ENCODE measurements around the gene GAS7.

Gene GAS7

GRCh38 chr17:10201680-10202079 lies 3.3 kb upstream of the GAS7 start:
- H3K36me3 ChIP-seq (ENCODE audit: control insufficient read depth, insufficient read depth, low read length), result no peaks in the 10 kb centered on the region
- H3K4me1 ChIP-seq (ENCODE audit: control insufficient read depth, insufficient read depth, low read length), result peaks cover 6% of the 10 kb centered on the region
- H3K27me3 ChIP-seq (ENCODE audit: control insufficient read depth, insufficient read depth, low read length, poor library complexity, severe bottlenecking), result peaks cover 49% of the 10 kb centered on the region
- H3K4me3 ChIP-seq (ENCODE audit: insufficient read depth, low read depth, low read length), result no peak overlapping the region
- H3K27ac ChIP-seq (ENCODE audit: insufficient read depth, low read depth, low read length, poor library complexity, severe bottlenecking), result no peak overlapping the region
- peaks cover 4% of the 10 kb centered on the region for H3K9me3 ChIP-seq (ENCODE audit: control insufficient read depth, low read length)
- WGBS, 2 experiments, result 96 to 97% methylated on average over 2 to 4 of the region's 4 CpGs

- Histone ChIP-seq H3K4me1 (ENCODE audit: control insufficient read depth, insufficient read depth, low read length) (peaks cover 6% of the 10 kb centered on the region), H3K4me3 (ENCODE audit: insufficient read depth, low read depth, low read length) (no peak overlapping the region), H3K27me3 (ENCODE audit: control insufficient read depth, insufficient read depth, low read length, poor library complexity, severe bottlenecking) (peaks cover 59% of the 10 kb centered on the region), H3K27ac (ENCODE audit: insufficient read depth, low read depth, low read length, poor library complexity, severe bottlenecking) (no peak overlapping the region), H3K36me3 (ENCODE audit: control insufficient read depth, insufficient read depth, low read length) (no peaks in the 10 kb centered on the region), H3K9me3 (ENCODE audit: control insufficient read depth, low read length) (no peaks in the 10 kb centered on the region)
- WGBS, 2 experiments, result 84 to 86% methylated on average over 4 of the region's 4 CpGs
Measured at GRCh38 chr17:10200645-10201044, 2.2 kb upstream of the GAS7 start.

- Histone ChIP-seq H3K36me3 (ENCODE audit: control insufficient read depth, insufficient read depth, low read length) (no peaks in the 10 kb centered on the region), H3K27ac (ENCODE audit: insufficient read depth, low read depth, low read length, poor library complexity, severe bottlenecking) (no peak overlapping the region), H3K4me3 (ENCODE audit: insufficient read depth, low read depth, low read length) (no peak overlapping the region), H3K4me1 (ENCODE audit: control insufficient read depth, insufficient read depth, low read length) (peaks cover 6% of the 10 kb centered on the region), H3K27me3 (ENCODE audit: control insufficient read depth, insufficient read depth, low read length, poor library complexity, severe bottlenecking) (peaks cover 60% of the 10 kb centered on the region), H3K9me3 (ENCODE audit: control insufficient read depth, low read length) (no peaks in the 10 kb centered on the region)
- 91 to 92% methylated on average over 3 of the region's 3 CpGs for WGBS, 2 experiments
Measured at GRCh38 chr17:10200016-10200415, 1.6 kb upstream of the GAS7 start.

GRCh38 chr17:10197721-10198508 lies 491 bp downstream of the GAS7 start:
- H3K4me3 ChIP-seq (ENCODE audit: insufficient read depth, low read depth, low read length), result peak overlapping the region; percentile 55
- H3K27me3 ChIP-seq (ENCODE audit: control insufficient read depth, insufficient read depth, low read length, poor library complexity, severe bottlenecking), result peaks cover 60% of the 10 kb centered on the region
- no peak overlapping the region for H3K27ac ChIP-seq (ENCODE audit: insufficient read depth, low read depth, low read length, poor library complexity, severe bottlenecking)
- peaks cover 6% of the 10 kb centered on the region for H3K4me1 ChIP-seq (ENCODE audit: control insufficient read depth, insufficient read depth, low read length)
- no peaks in the 10 kb centered on the region for H3K36me3 ChIP-seq (ENCODE audit: control insufficient read depth, insufficient read depth, low read length)
- no peaks in the 10 kb centered on the region for H3K9me3 ChIP-seq (ENCODE audit: control insufficient read depth, low read length)
- 2 to 3% methylated on average over 90 of the region's 90 CpGs for WGBS, 2 experiments

GRCh38 chr17:10197362-10197720 lies 1.1 kb downstream of the GAS7 start:
- Histone ChIP-seq H3K4me3 (ENCODE audit: insufficient read depth, low read depth, low read length) (peak overlapping the region; percentile 55), H3K9me3 (ENCODE audit: control insufficient read depth, low read length) (no peaks in the 10 kb centered on the region), H3K36me3 (ENCODE audit: control insufficient read depth, insufficient read depth, low read length) (no peaks in the 10 kb centered on the region), H3K4me1 (ENCODE audit: control insufficient read depth, insufficient read depth, low read length) (peaks cover 6% of the 10 kb centered on the region), H3K27ac (ENCODE audit: insufficient read depth, low read depth, low read length, poor library complexity, severe bottlenecking) (no peak overlapping the region), H3K27me3 (ENCODE audit: control insufficient read depth, insufficient read depth, low read length, poor library complexity, severe bottlenecking) (peaks cover 60% of the 10 kb centered on the region)
- 41% methylated on average over 11 of the region's 11 CpGs for WGBS, 2 experiments

- Histone ChIP-seq H3K27me3 (ENCODE audit: control insufficient read depth, insufficient read depth, low read length, poor library complexity, severe bottlenecking) (peaks cover 60% of the 10 kb centered on the region), H3K4me3 (ENCODE audit: insufficient read depth, low read depth, low read length) (no peak overlapping the region), H3K36me3 (ENCODE audit: control insufficient read depth, insufficient read depth, low read length) (no peaks in the 10 kb centered on the region), H3K9me3 (ENCODE audit: control insufficient read depth, low read length) (no peaks in the 10 kb centered on the region), H3K27ac (ENCODE audit: insufficient read depth, low read depth, low read length, poor library complexity, severe bottlenecking) (no peak overlapping the region), H3K4me1 (ENCODE audit: control insufficient read depth, insufficient read depth, low read length) (peaks cover 6% of the 10 kb centered on the region)
- 91 to 94% methylated on average over 2 to 4 of the region's 4 CpGs for whole genome bisulfite sequencing, 2 experiments
Measured at GRCh38 chr17:10196941-10197340, 1.5 kb downstream of the GAS7 start.

- no peak overlapping the region for H3K4me3 ChIP-seq (ENCODE audit: insufficient read depth, low read depth, low read length)
- no peaks in the 10 kb centered on the region for H3K36me3 ChIP-seq (ENCODE audit: control insufficient read depth, insufficient read depth, low read length)
- H3K27ac ChIP-seq (ENCODE audit: insufficient read depth, low read depth, low read length, poor library complexity, severe bottlenecking), result no peak overlapping the region
- H3K4me1 ChIP-seq (ENCODE audit: control insufficient read depth, insufficient read depth, low read length), result peaks cover 6% of the 10 kb centered on the region
- H3K9me3 ChIP-seq (ENCODE audit: control insufficient read depth, low read length), result no peaks in the 10 kb centered on the region
- peaks cover 59% of the 10 kb centered on the region for H3K27me3 ChIP-seq (ENCODE audit: control insufficient read depth, insufficient read depth, low read length, poor library complexity, severe bottlenecking)
- 93 to 94% methylated on average over 11 of the region's 11 CpGs for WGBS, 2 experiments
Measured at GRCh38 chr17:10196384-10196895, 2.0 kb downstream of the GAS7 start.

- WGBS, 2 experiments, result 91 to 93% methylated on average over 4 of the region's 4 CpGs
Measured at GRCh38 chr17:10195090-10195805, 3.2 kb downstream of the GAS7 start.

GRCh38 chr17:10193632-10194031 lies 4.8 kb downstream of the GAS7 start:
- WGBS, 2 experiments, result 93 to 99% methylated on average over 2 of the region's 2 CpGs
- Histone ChIP-seq H3K27ac (ENCODE audit: insufficient read depth, low read depth, low read length, poor library complexity, severe bottlenecking) (no peak overlapping the region), H3K27me3 (ENCODE audit: control insufficient read depth, insufficient read depth, low read length, poor library complexity, severe bottlenecking) (peaks cover 31% of the 10 kb centered on the region), H3K36me3 (ENCODE audit: control insufficient read depth, insufficient read depth, low read length) (no peaks in the 10 kb centered on the region), H3K9me3 (ENCODE audit: control insufficient read depth, low read length) (no peaks in the 10 kb centered on the region), H3K4me3 (ENCODE audit: insufficient read depth, low read depth, low read length) (no peak overlapping the region), H3K4me1 (ENCODE audit: control insufficient read depth, insufficient read depth, low read length) (peaks cover 6% of the 10 kb centered on the region)

More at GRCh38 chr17:10195090-10195805, 3.2 kb downstream of the GAS7 start:
- H3K4me3 ChIP-seq (ENCODE audit: insufficient read depth, low read depth, low read length), result no peak overlapping the region
- peaks cover 6% of the 10 kb centered on the region for H3K4me1 ChIP-seq (ENCODE audit: control insufficient read depth, insufficient read depth, low read length)
- no peak overlapping the region for H3K27ac ChIP-seq (ENCODE audit: insufficient read depth, low read depth, low read length, poor library complexity, severe bottlenecking)
- no peaks in the 10 kb centered on the region for H3K9me3 ChIP-seq (ENCODE audit: control insufficient read depth, low read length)
- H3K27me3 ChIP-seq (ENCODE audit: control insufficient read depth, insufficient read depth, low read length, poor library complexity, severe bottlenecking), result peaks cover 47% of the 10 kb centered on the region
- no peaks in the 10 kb centered on the region for H3K36me3 ChIP-seq (ENCODE audit: control insufficient read depth, insufficient read depth, low read length)

GRCh38 chr17:10192972-10193371 lies 5.4 kb downstream of the GAS7 start:
- H3K4me1 ChIP-seq (ENCODE audit: control insufficient read depth, insufficient read depth, low read length), result peaks cover 6% of the 10 kb centered on the region
- no peaks in the 10 kb centered on the region for H3K36me3 ChIP-seq (ENCODE audit: control insufficient read depth, insufficient read depth, low read length)
- H3K27ac ChIP-seq (ENCODE audit: insufficient read depth, low read depth, low read length, poor library complexity, severe bottlenecking), result no peak overlapping the region
- H3K9me3 ChIP-seq (ENCODE audit: control insufficient read depth, low read length), result no peaks in the 10 kb centered on the region
- H3K4me3 ChIP-seq (ENCODE audit: insufficient read depth, low read depth, low read length), result no peak overlapping the region
- 83 to 93% methylated on average over 2 of the region's 2 CpGs for WGBS, 2 experiments
- peaks cover 24% of the 10 kb centered on the region for H3K27me3 ChIP-seq (ENCODE audit: control insufficient read depth, insufficient read depth, low read length, poor library complexity, severe bottlenecking)
